ENCODE results near the gene MACF1.

- TF ChIP-seq CTCF (IDR thresholded peaks at IDR 0.05) (no peak), EP300 (IDR thresholded peaks at IDR 0.05) (no peak)
Observed at GRCh38 chr1:39525366-39526165, 321.1 kb downstream of the MACF1 start.
